Endodermal cell (in vitro differentiated cells): Measurements from ENCODE around the gene SPATA12. TPM values are rescaled to one million over a fixed set of nuclear protein-coding genes. Genes with fewer than 3 reads are reported as not detected.
"Not testable (repeated sequence)": the region's sequence is repeated elsewhere in the genome, so short reads cannot be mapped to it uniquely, and the experiment has no call there.

Experiments used
- DNase-seq: peaks from one replicate; pipeline ENCODE4 v3.0.0-alpha.2; 2017
- H3K27ac ChIP-seq: 2 replicates; pipeline ENCODE4 v1.5.1; 2013; ENCODE audit warnings: mild to moderate bottlenecking, low read depth, low read length, moderate library complexity
- H3K27me3 ChIP-seq: 2 replicates; pipeline ENCODE4 v1.6.1; 2013; ENCODE audit warnings: mild to moderate bottlenecking, low read length, moderate library complexity; ENCODE audit not compliant: insufficient read depth, control insufficient read depth, poor library complexity, severe bottlenecking
- H3K36me3 ChIP-seq: 2 replicates; pipeline ENCODE4 v1.7.0; 2013; ENCODE audit warnings: mild to moderate bottlenecking, low read length, moderate library complexity; ENCODE audit not compliant: control insufficient read depth, insufficient read depth
- H3K4me1 ChIP-seq: one replicate; pipeline ENCODE4 v1.7.0; 2013; ENCODE audit warnings: low read length; ENCODE audit not compliant: control insufficient read depth, insufficient read depth
- H3K4me3 ChIP-seq: 2 replicates; pipeline ENCODE4 v1.5.1; 2013; ENCODE audit warnings: mild to moderate bottlenecking, low read length, moderate library complexity
- H3K9ac ChIP-seq: 2 replicates; pipeline ENCODE4 v1.6.1; 2013; ENCODE audit warnings: mild to moderate bottlenecking, low read length, moderate library complexity; ENCODE audit not compliant: poor library complexity, severe bottlenecking; ENCODE audit errors: extremely low read depth
- H3K9me3 ChIP-seq: 2 replicates; pipeline ENCODE4 v1.6.1; 2013; ENCODE audit warnings: mild to moderate bottlenecking, low read length, moderate library complexity; ENCODE audit not compliant: control insufficient read depth
- H3K27ac Mint-ChIP-seq: 2 replicates; pipeline ENCODE4 v1.8.0; 2020; ENCODE audit warnings: mixed read lengths
- H3K27me3 Mint-ChIP-seq: 2 replicates; pipeline ENCODE4 v1.8.0; 2021; ENCODE audit warnings: mild to moderate bottlenecking, mixed read lengths; ENCODE audit not compliant: insufficient read depth
- H3K36me3 Mint-ChIP-seq: 2 replicates; pipeline ENCODE4 v1.8.0; 2020; ENCODE audit warnings: low read depth, mixed read lengths
- H3K4me1 Mint-ChIP-seq: 2 replicates; pipeline ENCODE4 v1.8.0; 2020; ENCODE audit warnings: mixed read lengths
- H3K4me3 Mint-ChIP-seq: 2 replicates; pipeline ENCODE4 v1.8.0; 2020; ENCODE audit warnings: mild to moderate bottlenecking, moderate library complexity, mixed read lengths
- H3K9me3 Mint-ChIP-seq: 2 replicates; pipeline ENCODE4 v1.8.0; 2020; ENCODE audit warnings: mild to moderate bottlenecking, mixed read lengths
- WGBS, 2 experiments: methylation state at CpG; one replicate each; pipeline versions ENCODE4 v1.1.5 to v1.1.7; 2013; ENCODE audit warnings: missing lambda C conversion rate in 2 of 2, mixed read lengths in 1 of 2; ENCODE audit not compliant: insufficient coverage in 1 of 2, insufficient read length in 1 of 2; 5-methylcytosine and 5-hydroxymethylcytosine counted together
- total RNA-seq, 2 donors: library from RNA; stranded (reverse); fragmentation: NEBNext Ultra II Directional in 1 of 2; extraction: Animal tissue kit (Norgen Biotek cat#: 25700) in 1 of 2; gene quantifications; 2 replicates in 1 of 2; 3 replicates in 1 of 2; pipeline ENCODE4 v1.2.1, GENCODE V29; 2021
- TF ChIP-seq, protein P1 (sequence below): fragments of 200-600 bp; sonication (generic); conservative IDR thresholded peaks from 2 replicates; pipeline ENCODE4 v1.5.0; 2021; ENCODE audit warnings: antibody characterized with exemption, mild to moderate bottlenecking

The SPATA12 gene
- total RNA-seq, 2 donors from 2014 or later, result not detected

DNA sequence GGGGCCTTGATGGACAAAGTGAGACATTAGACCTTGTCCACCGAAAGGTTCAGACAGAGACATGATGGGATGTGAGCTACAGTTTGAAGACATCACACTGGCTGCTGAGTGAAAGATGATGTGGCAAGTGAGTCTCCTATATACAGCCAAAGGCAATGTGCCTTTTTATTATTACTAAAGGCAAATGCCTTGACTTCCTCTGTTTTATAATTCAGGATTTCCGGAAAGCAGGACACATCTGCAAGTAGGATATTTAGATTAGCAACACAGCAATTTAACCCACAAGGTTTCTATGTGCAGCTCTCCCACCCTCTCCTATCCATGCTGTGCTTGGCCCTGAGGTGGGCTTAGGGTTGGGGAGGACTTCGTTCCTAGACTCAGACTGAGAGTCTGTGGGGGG, 20.7 kb downstream of the SPATA12 start:
- peaks cover 5% of the 10 kb centered on the region for H3K36me3 Mint-ChIP-seq
- 87 to 100% methylated on average over 2 to 3 of the region's 3 CpGs for WGBS, 2 experiments
- no peaks in the 10 kb centered on the region for H3K36me3 ChIP-seq
- no peak overlapping the region for H3K9ac ChIP-seq
- peaks cover 12% of the 10 kb centered on the region for H3K27me3 ChIP-seq
- TF ChIP-seq, protein P1, sequence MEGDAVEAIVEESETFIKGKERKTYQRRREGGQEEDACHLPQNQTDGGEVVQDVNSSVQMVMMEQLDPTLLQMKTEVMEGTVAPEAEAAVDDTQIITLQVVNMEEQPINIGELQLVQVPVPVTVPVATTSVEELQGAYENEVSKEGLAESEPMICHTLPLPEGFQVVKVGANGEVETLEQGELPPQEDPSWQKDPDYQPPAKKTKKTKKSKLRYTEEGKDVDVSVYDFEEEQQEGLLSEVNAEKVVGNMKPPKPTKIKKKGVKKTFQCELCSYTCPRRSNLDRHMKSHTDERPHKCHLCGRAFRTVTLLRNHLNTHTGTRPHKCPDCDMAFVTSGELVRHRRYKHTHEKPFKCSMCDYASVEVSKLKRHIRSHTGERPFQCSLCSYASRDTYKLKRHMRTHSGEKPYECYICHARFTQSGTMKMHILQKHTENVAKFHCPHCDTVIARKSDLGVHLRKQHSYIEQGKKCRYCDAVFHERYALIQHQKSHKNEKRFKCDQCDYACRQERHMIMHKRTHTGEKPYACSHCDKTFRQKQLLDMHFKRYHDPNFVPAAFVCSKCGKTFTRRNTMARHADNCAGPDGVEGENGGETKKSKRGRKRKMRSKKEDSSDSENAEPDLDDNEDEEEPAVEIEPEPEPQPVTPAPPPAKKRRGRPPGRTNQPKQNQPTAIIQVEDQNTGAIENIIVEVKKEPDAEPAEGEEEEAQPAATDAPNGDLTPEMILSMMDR, result no peak
- no peak overlapping the region for H3K27ac Mint-ChIP-seq
- H3K9me3 Mint-ChIP-seq, result no peaks in the 10 kb centered on the region
- H3K9me3 ChIP-seq, result no peaks in the 10 kb centered on the region
- no peak overlapping the region for H3K4me3 Mint-ChIP-seq
- H3K4me1 ChIP-seq, result peaks cover 6% of the 10 kb centered on the region
- no peak overlapping the region for H3K27ac ChIP-seq
- peaks cover 25% of the 10 kb centered on the region for H3K4me1 Mint-ChIP-seq
- H3K4me3 ChIP-seq, result no peak overlapping the region
- DNase-seq, result no peak
- H3K27me3 Mint-ChIP-seq, result peaks cover 20% of the 10 kb centered on the region

DNA sequence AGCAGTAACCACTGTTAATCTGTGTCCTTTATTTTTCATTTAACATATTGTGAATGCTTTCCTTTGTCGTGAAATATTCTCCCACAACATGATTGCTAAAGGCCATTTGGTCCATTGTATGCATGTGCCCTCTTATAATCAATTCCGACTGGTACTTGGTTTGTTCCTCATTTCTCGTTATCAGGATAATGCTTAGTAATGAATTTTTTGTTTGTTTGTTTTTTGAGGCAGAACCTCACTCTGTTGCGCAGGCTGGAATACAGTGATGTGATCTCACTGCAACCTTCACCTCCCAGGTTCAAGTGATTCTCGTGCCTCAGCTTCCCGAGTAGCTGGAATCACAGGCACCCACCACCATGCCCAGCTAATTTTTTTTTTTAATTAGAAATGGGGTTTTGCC, 22.0 kb downstream of the SPATA12 start:
- H3K27me3 Mint-ChIP-seq, result peaks cover 9% of the 10 kb centered on the region
- peaks cover 9% of the 10 kb centered on the region for H3K27me3 ChIP-seq
- H3K4me3 Mint-ChIP-seq, result no peak overlapping the region
- H3K27ac Mint-ChIP-seq, result no peak overlapping the region
- H3K9me3 Mint-ChIP-seq, result no peaks in the 10 kb centered on the region
- peaks cover 23% of the 10 kb centered on the region for H3K4me1 Mint-ChIP-seq
- peaks cover 5% of the 10 kb centered on the region for H3K36me3 Mint-ChIP-seq
- no peak for DNase-seq
- H3K36me3 ChIP-seq, result no peaks in the 10 kb centered on the region
- H3K4me3 ChIP-seq, result no peak overlapping the region
- no peak overlapping the region for H3K27ac ChIP-seq
- TF ChIP-seq, protein P1, result no peak
- H3K9me3 ChIP-seq, result no peaks in the 10 kb centered on the region
- H3K9ac ChIP-seq, result no peak overlapping the region
- H3K4me1 ChIP-seq, result peaks cover 6% of the 10 kb centered on the region
- WGBS, 2 experiments, result 88 to 96% methylated on average over 6 of the region's 6 CpGs

DNA sequence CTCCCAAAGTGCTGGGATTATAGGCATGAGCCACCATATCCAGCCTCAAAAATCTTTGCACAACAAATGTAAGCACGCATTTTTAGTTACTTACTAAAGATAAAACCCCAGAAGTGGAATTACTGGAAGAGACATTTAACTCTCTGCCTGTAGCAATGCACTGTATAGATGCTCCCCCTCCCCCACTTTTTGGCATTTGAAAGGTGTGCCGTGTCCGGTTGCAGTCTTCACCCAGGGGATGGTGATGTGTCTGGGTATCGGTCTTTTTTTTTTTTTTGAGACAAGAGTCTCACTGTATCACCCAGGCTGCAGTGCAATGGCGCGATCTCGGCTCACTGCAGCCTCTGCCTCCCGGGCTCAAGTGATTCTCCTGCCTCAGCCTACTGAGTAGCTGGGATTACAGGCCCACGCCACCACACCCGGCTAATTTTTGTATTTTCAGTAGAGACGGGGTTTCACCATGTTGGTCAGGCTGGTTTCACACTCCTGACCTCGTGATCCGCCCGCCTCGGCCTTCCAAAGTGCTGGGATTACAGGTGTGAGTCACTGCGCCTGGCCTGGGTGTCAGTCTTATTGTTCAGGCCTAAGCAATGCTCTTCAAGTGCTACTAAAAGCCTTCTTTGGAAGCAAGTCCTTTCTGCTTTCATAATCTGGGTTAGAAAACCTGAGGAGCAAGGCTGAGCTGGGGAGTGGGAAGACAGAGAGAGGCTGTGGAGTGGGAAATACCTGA, 23.0 kb downstream of the SPATA12 start:
- H3K4me1 ChIP-seq, H3K27ac ChIP-seq, H3K4me3 Mint-ChIP-seq, H3K4me3 ChIP-seq, H3K36me3 ChIP-seq, H3K9me3 ChIP-seq, H3K27me3 Mint-ChIP-seq, DNase-seq, H3K27me3 ChIP-seq, H3K36me3 Mint-ChIP-seq, H3K9ac ChIP-seq, H3K9me3 Mint-ChIP-seq: not testable (repeated sequence)
- Mint-ChIP-seq H3K4me1 (peaks cover 17% of the 10 kb centered on the region), H3K27ac (peak overlapping the region; percentile 69)
- WGBS, 2 experiments, result 93 to 94% methylated on average over 13 to 16 of the region's 16 CpGs
